GM21825 (cell line): ENCODE measurements around the gene CYP24A1.

Source experiments
- ATAC-seq: cut with Tn5 transposase; IDR thresholded peaks from one replicate; pipeline ENCODE4 v1.9.1; 2021; ENCODE audit warnings: mild to moderate bottlenecking, moderate library complexity; ENCODE audit not compliant: unreplicated experiment

Gene CYP24A1

GRCh38 chr20:54158226-54158625, 15.6 kb downstream of the CYP24A1 start:
- no peak for ATAC-seq

GRCh38 chr20:54156981-54157835, 16.6 kb downstream of the CYP24A1 start:
- no peak for ATAC-seq

- ATAC-seq = no peak
Observed at GRCh38 chr20:54156522-54156921, 17.3 kb downstream of the CYP24A1 start.

GRCh38 chr20:54155736-54156317, 18.0 kb downstream of the CYP24A1 start:
- no peak for ATAC-seq

DNA sequence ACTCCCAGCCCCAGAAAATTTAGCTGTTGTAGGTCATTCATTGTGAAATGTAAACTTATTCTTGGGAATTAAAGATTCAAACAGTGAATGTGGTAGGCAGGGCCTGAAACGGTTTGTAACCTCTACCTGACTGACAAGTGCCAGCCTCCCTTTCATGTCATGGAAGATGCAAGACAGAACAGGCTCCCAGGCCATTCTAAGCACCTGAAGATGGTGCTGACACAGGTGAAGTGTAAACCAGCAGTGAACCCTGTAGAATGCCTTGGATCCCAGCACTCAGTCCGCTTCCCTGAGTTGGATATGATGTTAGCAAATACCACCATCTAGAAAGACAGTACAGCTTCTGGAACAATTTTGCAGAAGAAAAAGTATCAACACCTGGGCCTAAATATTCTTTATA, 19.3 kb downstream of the CYP24A1 start:
- ATAC-seq = no peak

GRCh38 chr20:54153847-54154246, 19.9 kb downstream of the CYP24A1 start:
- ATAC-seq = no peak

DNA sequence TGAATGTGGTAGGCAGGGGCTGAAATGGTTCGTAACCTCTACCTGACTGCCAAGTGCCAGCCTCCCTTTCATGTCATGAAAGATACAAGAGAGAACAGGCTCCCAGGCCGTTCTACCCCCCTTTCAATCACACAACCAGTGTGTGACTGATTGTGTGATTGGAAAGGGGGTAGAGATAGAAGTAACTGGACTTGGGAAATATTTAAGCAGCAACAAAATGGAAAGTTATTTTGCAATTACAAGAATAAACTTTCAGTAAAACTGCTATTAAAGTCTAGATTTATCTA, 20.8 kb downstream of the CYP24A1 start:
- ATAC-seq = no peak

- no peak for ATAC-seq
Observed at GRCh38 chr20:54152227-54153040, 21.4 kb downstream of the CYP24A1 start.

DNA sequence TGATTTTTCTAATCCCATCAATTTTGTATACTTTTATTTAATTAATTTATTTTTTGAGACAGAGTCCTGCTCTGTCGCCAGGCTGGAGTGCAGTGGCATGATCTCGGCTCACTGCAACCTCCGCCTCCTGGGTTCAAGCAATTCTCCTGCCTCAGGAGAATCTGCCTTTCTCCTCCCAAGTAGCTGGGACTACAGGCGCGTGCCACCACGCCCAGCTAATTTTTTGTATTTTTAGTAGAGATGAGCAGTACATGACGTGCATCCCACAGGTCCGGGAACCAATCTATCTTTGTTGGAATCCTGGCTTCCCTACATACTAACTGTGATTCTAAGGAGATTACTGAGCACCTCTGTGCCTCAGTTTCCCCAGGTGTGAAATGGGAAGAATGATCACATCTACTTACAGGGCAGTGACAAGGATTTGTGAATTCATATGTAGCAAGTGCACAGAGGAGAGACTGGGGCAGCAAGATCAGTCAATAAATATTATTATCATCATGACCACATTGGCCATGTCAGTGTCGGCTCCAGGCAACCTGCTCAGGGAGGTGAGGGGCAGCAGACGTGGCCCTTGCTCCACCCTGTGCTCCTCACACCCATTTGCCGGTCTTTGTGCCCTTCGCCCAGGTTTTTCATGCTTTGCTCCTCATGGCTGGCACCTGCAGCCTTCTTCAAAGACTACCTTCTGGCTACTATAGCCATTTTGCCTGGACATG, 22.1 kb downstream of the CYP24A1 start:
- no peak for ATAC-seq

- ATAC-seq = no peak
Observed at GRCh38 chr20:54151075-54151439, 22.7 kb downstream of the CYP24A1 start.

GRCh38 chr20:54149765-54150264, 24.0 kb downstream of the CYP24A1 start:
- ATAC-seq = no peak

- ATAC-seq = no peak
Observed at GRCh38 chr20:54148947-54149764, 24.6 kb downstream of the CYP24A1 start.

DNA sequence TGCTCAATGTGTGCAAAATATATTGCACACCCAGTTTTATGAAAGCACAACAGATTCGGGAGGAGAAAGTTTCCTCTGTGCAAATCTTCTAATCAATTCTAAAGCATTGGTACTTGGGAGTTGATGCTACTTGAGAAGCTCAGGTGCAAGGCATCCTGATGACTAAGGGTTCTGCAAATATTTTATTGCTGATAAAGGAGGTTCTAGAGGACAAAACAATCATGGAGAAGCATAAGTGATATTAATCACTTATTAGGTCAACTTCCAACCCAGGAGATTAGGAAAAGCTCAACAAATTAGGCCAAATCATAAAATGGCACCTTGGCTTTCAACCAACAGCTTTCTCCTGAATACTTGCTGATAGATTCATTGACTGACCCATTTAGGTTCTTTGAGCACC, 27.1 kb downstream of the CYP24A1 start:
- no peak for ATAC-seq

DNA sequence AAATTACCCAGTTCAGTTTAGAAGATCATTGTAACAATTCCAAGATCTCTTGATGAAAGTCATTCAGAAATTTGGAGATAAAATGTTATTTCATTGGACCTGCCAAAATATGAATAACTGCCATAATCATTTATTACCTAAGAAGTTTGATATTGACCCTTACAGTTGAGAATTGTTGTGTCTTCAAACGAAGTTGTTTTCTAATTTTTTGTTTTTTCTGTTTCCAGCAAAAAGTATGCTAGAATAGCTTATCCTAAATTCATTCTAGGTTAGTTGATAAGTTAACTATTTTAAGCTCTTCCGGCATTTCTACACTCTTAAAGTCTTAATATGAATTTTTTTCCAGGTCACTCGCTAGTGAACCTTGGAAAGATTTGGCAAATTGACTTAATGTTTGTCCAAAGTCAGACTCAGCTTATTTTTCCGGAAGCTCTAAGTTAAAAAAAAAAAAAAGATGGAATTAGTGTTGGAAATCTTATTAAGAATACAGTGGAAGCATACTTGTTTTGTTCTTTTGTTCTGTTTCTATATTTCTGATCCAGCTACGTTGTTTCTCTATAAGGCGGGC, 28.9 kb downstream of the CYP24A1 start:
- no peak for ATAC-seq

GRCh38 chr20:54140927-54141566, 32.7 kb downstream of the CYP24A1 start:
- no peak for ATAC-seq

GRCh38 chr20:54140486-54140885, 33.3 kb downstream of the CYP24A1 start:
- ATAC-seq = no peak

DNA sequence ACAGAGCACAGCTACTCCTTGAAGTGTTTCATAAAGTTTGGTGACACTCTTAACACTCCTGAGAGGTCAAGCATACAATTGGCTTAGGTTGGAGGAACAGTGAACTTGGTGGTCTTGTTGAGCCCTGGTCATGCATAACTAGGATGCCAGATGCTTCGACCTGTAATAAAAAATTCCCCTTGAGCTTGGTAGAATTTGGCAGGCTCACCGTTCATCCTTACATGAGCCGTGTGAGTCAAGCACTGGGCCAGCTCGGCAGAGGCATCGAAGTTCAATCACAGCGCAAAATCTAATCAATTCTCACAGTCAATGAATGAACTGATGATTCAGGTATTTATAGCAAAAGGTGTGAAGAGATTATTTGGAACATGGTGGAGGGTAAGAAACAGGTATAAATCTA, 33.7 kb downstream of the CYP24A1 start:
- ATAC-seq = no peak

DNA sequence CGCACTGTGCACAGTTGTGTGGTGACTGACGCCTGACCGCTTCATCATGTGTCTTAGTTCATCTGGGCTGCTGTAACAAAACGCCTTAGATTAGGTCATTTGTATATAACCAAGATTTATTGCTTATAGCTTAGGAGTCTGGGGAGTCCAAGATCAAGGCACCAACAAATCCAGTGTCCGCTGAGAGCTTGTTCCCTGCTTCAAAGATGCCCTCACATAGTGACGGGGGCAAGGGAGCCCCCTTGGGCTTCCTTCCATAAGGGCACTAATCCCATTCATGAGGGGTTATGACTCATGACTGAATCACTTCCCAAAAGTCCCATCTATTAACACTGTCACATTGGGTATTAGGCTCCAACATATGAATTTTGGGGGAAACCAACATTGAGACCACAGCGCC, 34.6 kb downstream of the CYP24A1 start:
- ATAC-seq = no peak

DNA sequence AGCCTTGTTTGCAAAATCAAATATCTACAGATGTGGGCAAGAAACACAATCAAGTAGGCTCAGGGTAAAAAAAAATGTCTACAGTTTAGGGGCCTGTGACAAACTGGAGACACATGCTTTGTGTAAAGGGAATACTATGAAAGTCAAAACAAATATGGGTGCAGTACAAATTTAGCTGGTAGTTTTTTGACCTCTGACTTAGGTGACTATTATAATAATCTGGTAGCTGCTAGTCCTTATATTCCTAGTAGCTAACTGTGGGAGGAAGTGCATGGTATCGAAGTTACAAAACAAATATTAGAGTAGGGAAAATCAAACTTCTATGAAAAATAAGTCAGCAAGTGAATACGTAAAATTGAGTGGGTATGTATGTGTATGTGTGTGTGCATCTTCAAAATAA, 35.4 kb downstream of the CYP24A1 start:
- ATAC-seq = no peak

DNA sequence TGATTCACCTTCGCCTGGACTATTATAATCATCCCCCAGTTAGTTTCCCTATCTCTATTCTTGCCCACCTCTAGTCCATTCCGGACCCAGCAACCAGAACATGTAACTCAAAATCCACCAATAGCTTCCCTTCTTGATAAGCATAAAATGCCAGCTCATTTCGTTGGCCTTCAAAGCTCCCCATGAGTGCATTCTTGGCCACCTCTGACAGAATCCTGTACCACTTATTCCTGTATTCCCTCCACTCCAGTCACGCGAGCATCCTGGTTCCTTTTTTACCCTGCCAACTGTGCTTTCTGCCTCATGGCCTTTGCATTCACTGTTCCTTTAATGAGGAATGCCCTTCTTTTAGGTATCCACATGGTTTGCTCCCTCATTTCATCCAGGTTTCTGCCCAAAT, 36.7 kb downstream of the CYP24A1 start:
- no peak for ATAC-seq
